Fibroblast of villous mesenchyme (primary cell): ENCODE results near the gene DZANK1. TPM values are rescaled to one million over a fixed set of nuclear protein-coding genes. Genes with fewer than 3 reads are reported as not detected.

Experiments
- DNase-seq: peaks from one replicate; pipeline ENCODE4 v3.0.0-alpha.2; 2010; ENCODE audit warnings: low read depth
- H3K4me3 ChIP-seq: 2 replicates; pipeline ENCODE4 v1.5.1; 2011; ENCODE audit warnings: low read depth, mild to moderate bottlenecking, low read length
- CTCF ChIP-seq: IDR thresholded peaks from 2 replicates; pipeline ENCODE4 v1.5.1; 2012; ENCODE audit warnings: low read depth, mild to moderate bottlenecking, low read length; ENCODE audit not compliant: insufficient read depth
- total RNA-seq: library from RNA; depleted of rRNA; stranded (reverse); fragments of >200 nt; gene quantifications from 2 replicates; pipeline ENCODE4 v1.2.3, GENCODE V29; 2012

DZANK1 gene
- total RNA-seq, 1 donor, result 1.3 TPM

- no peak overlapping the region for H3K4me3 ChIP-seq
- TF ChIP-seq CTCF, result no peak
- DNase-seq, result no peak
Observed at GRCh38 chr20:18421608-18422007, 45.2 kb downstream of the DZANK1 start.

- TF ChIP-seq CTCF, result no peak
- DNase-seq, result no peak
- H3K4me3 ChIP-seq, result no peak overlapping the region
Observed at GRCh38 chr20:18416486-18416885, 50.3 kb downstream of the DZANK1 start.

GRCh38 chr20:18414140-18414539, 52.7 kb downstream of the DZANK1 start:
- DNase-seq, result no peak
- no peak overlapping the region for H3K4me3 ChIP-seq
- no peak for TF ChIP-seq CTCF

DNA sequence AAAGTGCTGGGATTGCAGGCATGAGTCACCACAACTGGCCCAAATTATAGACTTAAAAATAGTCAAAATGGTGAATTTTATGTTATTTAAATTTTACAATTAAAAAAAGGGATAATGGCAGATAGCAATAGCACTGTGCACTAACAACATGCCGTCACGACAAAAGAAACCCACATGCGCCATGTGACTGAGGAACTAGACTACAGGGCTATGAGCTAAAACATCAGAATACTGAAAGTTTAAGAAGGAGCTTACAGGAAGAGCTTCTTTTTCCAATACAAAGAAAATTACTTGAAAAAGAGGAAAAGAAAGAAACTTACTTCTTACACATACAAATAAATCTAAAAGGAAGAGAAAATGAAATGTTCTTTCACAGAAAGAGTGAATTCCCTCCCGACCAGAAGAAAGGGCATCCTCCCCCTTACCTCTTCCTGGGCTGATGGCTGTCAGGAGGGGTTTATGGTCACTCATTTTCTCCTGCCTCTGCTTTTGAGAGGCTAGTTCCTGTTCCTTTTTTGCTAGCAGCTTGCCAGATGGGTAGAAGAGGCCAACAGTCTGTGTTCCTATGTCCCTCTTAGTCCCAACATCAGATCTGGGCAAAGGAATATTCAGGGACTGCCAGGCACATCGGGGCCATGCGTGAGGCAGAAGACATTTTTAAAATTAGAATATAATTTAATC, 54.5 kb downstream of the DZANK1 start:
- TF ChIP-seq CTCF, result no peak
- H3K4me3 ChIP-seq, result no peak overlapping the region
- DNase-seq, result no peak

GRCh38 chr20:18405826-18406225, 61.0 kb downstream of the DZANK1 start:
- no peak for TF ChIP-seq CTCF
- no peak overlapping the region for H3K4me3 ChIP-seq
- no peak for DNase-seq

GRCh38 chr20:18404172-18404571, 62.7 kb downstream of the DZANK1 start:
- no peak for TF ChIP-seq CTCF
- no peak overlapping the region for H3K4me3 ChIP-seq
- DNase-seq, result no peak

DNA sequence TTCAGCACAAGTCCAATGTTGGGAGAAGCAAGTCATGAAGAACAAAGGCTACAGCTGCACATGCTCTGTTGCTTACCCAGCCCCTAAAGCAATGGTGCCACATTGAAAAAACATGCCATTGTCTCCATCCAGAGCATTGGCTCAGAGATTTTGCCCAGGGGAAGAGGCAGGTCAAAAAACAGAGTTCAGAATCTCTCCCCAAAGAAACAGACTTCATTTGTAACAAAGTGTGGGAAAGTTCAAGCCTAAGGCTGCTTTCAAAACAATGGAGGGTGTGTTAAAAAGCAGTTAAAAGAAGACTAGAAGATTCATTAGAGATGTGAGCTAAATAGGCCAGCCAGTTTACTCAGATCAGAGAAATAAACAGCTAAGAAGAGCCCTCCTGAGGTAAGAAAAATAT, 63.6 kb downstream of the DZANK1 start:
- no peak overlapping the region for H3K4me3 ChIP-seq
- no peak for TF ChIP-seq CTCF
- DNase-seq, result no peak
